OCI-LY7 (cell line): Measurements from ENCODE around the gene CERCAM. TPM values are rescaled to one million over a fixed set of nuclear protein-coding genes. Genes with fewer than 3 reads are reported as not detected.
"Not testable (repeated sequence)": the region's sequence is repeated elsewhere in the genome, so short reads cannot be mapped to it uniquely, and the experiment has no call there.

Source experiments
- BruUV-seq: library from RNA; stranded (reverse); fragments of 400-500 nt; replicated peaks from 2 replicates; lab custom pipeline; 2021; lab: Mats Ljungman, UMichigan
- CTCF ChIA-PET: fragments of 300-600 bp; sonication (Branson Sonifier 250); formaldehyde crosslinking; loops from one replicate; lab custom pipeline; 2022; ENCODE audit warnings: antibody characterized with exemption; ENCODE audit not compliant: unreplicated experiment; lab: Charles Lee
- POLR2A ChIA-PET: fragments of 300-600 bp; sonication (Branson Sonifier 250); formaldehyde crosslinking; loops from one replicate; lab custom pipeline; 2022; ENCODE audit warnings: antibody characterized with exemption; lab: Charles Lee
- DNase-seq: peaks from one replicate; pipeline ENCODE4 v3.0.0-alpha.2; 2015; ENCODE audit warnings: low spot score
- H2AFZ ChIP-seq: fragments of 200-600 bp; sonication (generic), shearing (Covaris generic); 2 replicates; pipeline ENCODE4 v1.6.1; 2014; ENCODE audit warnings: mild to moderate bottlenecking, antibody characterized with exemption, low read length, moderate library complexity
- H3K27ac ChIP-seq: fragments of 200-600 bp; sonication (generic); 2 replicates; pipeline ENCODE4 v1.5.1; 2014; ENCODE audit warnings: mixed run types, low read depth, mild to moderate bottlenecking, moderate library complexity, low read length, inconsistent platforms; ENCODE audit not compliant: poor library complexity, severe bottlenecking
- H3K36me3 ChIP-seq: fragments of 200-600 bp; sonication (generic); 2 replicates; pipeline ENCODE4 v1.6.1; 2014; ENCODE audit warnings: mild to moderate bottlenecking, antibody characterized with exemption, low read length, moderate library complexity, mixed read lengths; ENCODE audit not compliant: insufficient read depth
- H3K4me1 ChIP-seq: fragments of 200-600 bp; sonication (generic); 2 replicates; pipeline ENCODE4 v1.5.1; 2014; ENCODE audit warnings: mild to moderate bottlenecking, low read length; ENCODE audit not compliant: insufficient read depth, poor library complexity, severe bottlenecking
- H3K4me2 ChIP-seq: fragments of 200-600 bp; sonication (generic); 2 replicates; pipeline ENCODE4 v1.6.1; 2014; ENCODE audit warnings: mild to moderate bottlenecking, low read length
- H3K4me3 ChIP-seq: fragments of 200-600 bp; sonication (generic); 2 replicates; pipeline ENCODE4 v1.5.1; 2014; ENCODE audit warnings: mild to moderate bottlenecking, low read depth, low read length; ENCODE audit not compliant: poor library complexity, severe bottlenecking
- H3K79me2 ChIP-seq: fragments of 200-600 bp; sonication (generic); 2 replicates; pipeline ENCODE4 v1.6.1; 2016; ENCODE audit warnings: low read depth, mild to moderate bottlenecking, low read length, moderate library complexity, mixed read lengths; ENCODE audit not compliant: insufficient read depth
- H3K9me2 ChIP-seq: fragments of 200-600 bp; sonication (generic); 2 replicates; pipeline ENCODE4 v1.6.1; 2016; ENCODE audit warnings: mild to moderate bottlenecking, low read length, mixed read lengths; ENCODE audit not compliant: insufficient read depth
- H3K9me3 ChIP-seq: fragments of 200-600 bp; sonication (generic); 2 replicates; pipeline ENCODE4 v1.6.1; 2014; ENCODE audit warnings: mild to moderate bottlenecking, mixed run types, low read length, mixed read lengths
- H4K20me1 ChIP-seq: fragments of 200-600 bp; sonication (generic); 2 replicates; pipeline ENCODE4 v1.6.1; 2014; ENCODE audit warnings: mild to moderate bottlenecking, antibody characterized with exemption, low read length, moderate library complexity, mixed read lengths; ENCODE audit not compliant: insufficient read depth
- CTCF ChIP-seq: fragments of 200-600 bp; sonication (generic); conservative IDR thresholded peaks from 2 replicates; pipeline ENCODE4 v1.5.1; 2014; ENCODE audit warnings: mild to moderate bottlenecking, antibody characterized with exemption, low read length, moderate library complexity, mixed read lengths
- EZH2phosphoT487 ChIP-seq: fragments of 200-600 bp; sonication (generic); IDR thresholded peaks from 2 replicates; pipeline ENCODE4 v1.6.1; 2018; ENCODE audit warnings: low read depth, borderline replicate concordance, mild to moderate bottlenecking, mixed run types, antibody characterized with exemption, low read length, moderate library complexity, mixed read lengths
- intact Hi-C: fragments of 100-400 bp; cut with micrococcal nuclease; formaldehyde crosslinking; loops from one replicate; pipeline ENCODE4 v1.10.0; 2022; ENCODE audit not compliant: unreplicated experiment
- total RNA-seq, 2 experiments: library from RNA; depleted of rRNA in 1 of 2; stranded (reverse); fragments of >200 nt in 1 of 2; shearing (Covaris generic) in 1 of 2; gene quantifications; 2 replicates each; pipeline ENCODE4 v1.2.3, GENCODE V29; 2014 to 2022

CERCAM gene
- total RNA-seq, 2 experiments from 2014 or later = 2.7 to 3.5 TPM

- POLR2A ChIA-PET = interaction anchor here (0.6 kb wide), 1 partner anchor 331 kb away, joined by 3 read pairs; no protein-coding TSS in a partner anchor
- CTCF ChIA-PET = no interaction called here
- H3K4me3 ChIP-seq = no peak overlapping the region
- peaks cover 10% of the 10 kb centered on the region for H3K4me1 ChIP-seq
- intact Hi-C loops = loop anchor here (1.0 to 2.0 kb wide), 3 partner anchors 41 to 117 kb away; partner anchors contain the start of gene URM1
- TF ChIP-seq EZH2phosphoT487 (no peak), CTCF (peak; percentile 85)
- no peaks in the 10 kb centered on the region for H3K79me2 ChIP-seq
- H3K4me2 ChIP-seq = no peak overlapping the region
- no peaks in the 10 kb centered on the region for H4K20me1 ChIP-seq
- H3K36me3 ChIP-seq = no peaks in the 10 kb centered on the region
- no peaks in the 10 kb centered on the region for H3K9me2 ChIP-seq
- H2AFZ ChIP-seq = no peak overlapping the region
- H3K9me3 ChIP-seq = no peaks in the 10 kb centered on the region
- no TSS peak for BruUV-seq
- peak; percentile 67 for DNase-seq
- no peak overlapping the region for H3K27ac ChIP-seq
Observed at GRCh38 chr9:128412120-128412790, 8.4 kb upstream of the CERCAM start.

GRCh38 chr9:128413728-128414127 is 6.9 kb upstream of the CERCAM start:
- H3K9me3 ChIP-seq, CTCF ChIA-PET, H3K27ac ChIP-seq, H3K9me2 ChIP-seq, H3K4me3 ChIP-seq, H3K36me3 ChIP-seq, DNase-seq, H2AFZ ChIP-seq, H4K20me1 ChIP-seq, POLR2A ChIA-PET, H3K79me2 ChIP-seq, H3K4me1 ChIP-seq, H3K4me2 ChIP-seq, BruUV-seq: not testable (repeated sequence)
- intact Hi-C loops = loop anchor here (2.0 kb wide), 2 partner anchors 43 to 119 kb away; partner anchors contain the start of gene URM1

DNA sequence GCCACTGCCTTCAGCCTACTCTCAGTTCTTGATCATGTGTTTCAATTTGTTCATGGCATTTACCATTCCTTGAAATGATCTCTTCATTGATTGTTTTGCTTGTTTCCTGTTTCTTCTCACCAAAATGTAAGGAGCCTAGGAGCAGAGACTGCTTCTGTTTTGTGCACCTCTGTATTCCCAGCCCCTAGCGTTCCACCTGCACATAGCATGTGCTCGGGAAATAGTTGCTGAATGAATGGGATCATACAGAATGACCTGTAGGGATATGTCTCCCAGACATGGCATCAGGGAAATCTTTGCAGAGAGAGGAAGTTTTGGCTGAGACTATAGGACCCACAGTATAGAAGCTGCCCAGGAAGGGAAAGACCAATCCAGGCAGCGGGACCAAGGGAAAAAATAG is 6.2 kb upstream of the CERCAM start:
- intact Hi-C loops = no loop called here

More for the DNA sequence above, 6.2 kb upstream of the CERCAM start:
- no peak overlapping the region for H3K27ac ChIP-seq
- ChIA-PET CTCF (no interaction called here), POLR2A (no interaction called here)
- no peak overlapping the region for H3K4me2 ChIP-seq
- no peak overlapping the region for H2AFZ ChIP-seq
- DNase-seq = no peak
- H3K79me2 ChIP-seq = no peaks in the 10 kb centered on the region
- peaks cover 10% of the 10 kb centered on the region for H3K4me1 ChIP-seq
- no peak overlapping the region for H3K4me3 ChIP-seq
- no peaks in the 10 kb centered on the region for H4K20me1 ChIP-seq
- no peaks in the 10 kb centered on the region for H3K36me3 ChIP-seq
- no peaks in the 10 kb centered on the region for H3K9me2 ChIP-seq
- BruUV-seq = no TSS peak
- H3K9me3 ChIP-seq = no peaks in the 10 kb centered on the region
- TF ChIP-seq CTCF = no peak
- no peak for TF ChIP-seq EZH2phosphoT487
